ENCODE data around the gene ZBTB48.

Gene ZBTB48

DNA sequence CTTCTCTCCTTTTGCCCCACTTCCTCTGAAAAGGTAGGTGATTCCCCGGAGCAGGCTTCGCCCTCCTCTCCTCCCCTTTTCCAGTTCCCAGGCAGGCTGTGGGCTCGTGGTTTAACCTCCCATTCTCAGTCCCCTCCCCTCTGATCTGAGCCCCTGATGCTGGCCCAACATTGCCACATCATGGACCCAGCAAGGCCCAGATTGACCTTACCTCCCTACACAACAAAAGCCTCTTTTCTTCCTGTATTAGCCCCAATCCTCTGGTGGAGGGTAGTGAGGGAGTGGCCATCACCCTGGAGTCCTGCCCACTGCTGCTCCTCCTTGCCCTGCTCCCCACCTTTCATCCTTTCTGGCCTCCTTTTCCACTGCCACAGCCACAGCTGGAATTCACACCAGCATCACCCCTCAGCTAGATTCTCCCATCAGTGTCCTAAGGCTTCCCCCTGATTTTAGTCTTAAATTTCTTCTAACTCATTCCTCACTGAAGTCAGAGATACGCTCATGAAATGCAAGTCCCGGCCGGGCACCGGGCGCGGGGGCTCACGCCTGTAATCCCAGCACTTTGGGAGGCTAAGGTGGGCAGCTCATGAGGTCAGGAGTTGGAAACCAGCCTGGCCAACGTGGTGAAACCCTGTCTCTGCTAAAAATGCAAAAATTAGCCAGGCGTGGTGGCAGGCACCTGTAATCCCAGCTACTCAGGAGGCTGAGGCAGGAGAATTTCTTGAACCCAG lies 7.0 kb upstream of the ZBTB48 start:
- no peak for DNase-seq (ENCODE audit: low spot score)

DNA sequence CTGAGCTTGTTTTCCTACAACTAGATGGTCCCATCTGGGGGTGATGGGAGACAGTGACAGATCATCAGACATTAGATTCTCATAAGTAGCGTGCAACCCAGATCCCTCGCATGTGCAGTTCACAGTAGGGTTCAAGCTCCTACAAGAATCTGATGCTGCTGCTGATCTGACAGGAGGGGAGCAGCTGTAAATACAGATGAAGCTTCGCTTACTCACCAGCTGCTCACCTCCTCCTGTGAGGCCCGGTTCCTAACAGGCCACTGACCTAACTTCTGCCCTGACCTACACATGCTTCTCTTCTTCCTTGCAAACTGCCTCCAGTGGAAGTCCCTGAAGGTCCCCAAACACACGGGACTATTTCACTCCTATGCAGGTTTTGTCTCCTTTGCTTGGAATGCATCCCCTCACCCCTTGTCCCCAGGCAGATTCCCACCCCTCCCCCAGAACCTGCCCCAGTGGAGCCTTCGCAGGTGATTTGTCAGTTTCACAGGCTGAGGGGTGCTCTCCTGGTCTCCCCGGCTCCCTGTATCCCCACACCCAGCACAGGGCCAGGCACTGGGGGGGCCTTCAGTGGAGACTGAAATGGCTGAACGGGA lies 5.7 kb upstream of the ZBTB48 start:
- DNase-seq (ENCODE audit: low spot score): no peak

DNA sequence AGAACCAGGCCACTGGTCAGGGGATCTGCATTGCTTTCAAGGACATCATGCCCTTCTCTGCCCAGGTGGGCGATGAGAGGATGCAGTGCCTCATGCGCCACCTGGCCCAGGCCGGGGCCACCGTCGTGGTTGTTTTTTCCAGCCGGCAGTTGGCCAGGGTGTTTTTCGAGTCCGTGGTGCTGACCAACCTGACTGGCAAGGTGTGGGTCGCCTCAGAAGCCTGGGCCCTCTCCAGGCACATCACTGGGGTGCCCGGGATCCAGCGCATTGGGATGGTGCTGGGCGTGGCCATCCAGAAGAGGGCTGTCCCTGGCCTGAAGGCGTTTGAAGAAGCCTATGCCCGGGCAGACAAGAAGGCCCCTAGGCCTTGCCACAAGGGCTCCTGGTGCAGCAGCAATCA lies 5.0 kb upstream of the ZBTB48 start:
- DNase-seq (ENCODE audit: low spot score): no peak

DNA sequence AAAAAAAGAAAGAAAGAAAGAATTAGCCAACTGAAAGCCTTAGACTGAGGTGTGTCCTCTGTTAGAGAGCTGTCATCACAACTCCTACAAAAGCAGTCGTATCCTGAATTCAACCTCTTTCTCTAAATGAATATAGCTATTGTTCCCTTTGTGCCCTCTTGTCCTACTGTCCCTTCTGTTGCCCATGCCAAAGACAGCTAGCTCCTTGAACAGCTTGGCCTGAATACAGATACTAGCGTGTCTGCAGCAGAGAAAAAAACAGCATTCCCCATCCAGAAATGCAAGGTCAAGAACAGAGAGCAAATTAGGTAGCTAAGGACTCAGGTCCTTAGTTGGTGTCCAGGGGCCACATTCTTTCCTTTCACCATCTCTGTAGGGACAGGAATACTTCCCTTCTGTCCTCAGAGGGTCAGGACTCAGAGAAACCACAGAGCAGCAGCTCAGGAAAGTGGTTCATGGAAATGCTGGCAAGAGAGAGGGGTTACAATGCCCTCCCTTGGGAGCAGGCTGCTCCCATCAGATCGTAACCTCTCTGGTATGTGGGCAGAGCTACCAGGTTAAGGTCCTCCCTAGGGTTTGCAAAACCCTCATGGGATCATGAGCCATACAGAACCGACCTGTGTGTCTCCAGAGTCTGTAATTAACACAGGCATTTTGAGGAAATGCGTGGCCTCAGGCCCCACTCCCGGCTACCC lies 1.8 kb upstream of the ZBTB48 start:
- DNase-seq (ENCODE audit: low spot score): peak; percentile 50

DNA sequence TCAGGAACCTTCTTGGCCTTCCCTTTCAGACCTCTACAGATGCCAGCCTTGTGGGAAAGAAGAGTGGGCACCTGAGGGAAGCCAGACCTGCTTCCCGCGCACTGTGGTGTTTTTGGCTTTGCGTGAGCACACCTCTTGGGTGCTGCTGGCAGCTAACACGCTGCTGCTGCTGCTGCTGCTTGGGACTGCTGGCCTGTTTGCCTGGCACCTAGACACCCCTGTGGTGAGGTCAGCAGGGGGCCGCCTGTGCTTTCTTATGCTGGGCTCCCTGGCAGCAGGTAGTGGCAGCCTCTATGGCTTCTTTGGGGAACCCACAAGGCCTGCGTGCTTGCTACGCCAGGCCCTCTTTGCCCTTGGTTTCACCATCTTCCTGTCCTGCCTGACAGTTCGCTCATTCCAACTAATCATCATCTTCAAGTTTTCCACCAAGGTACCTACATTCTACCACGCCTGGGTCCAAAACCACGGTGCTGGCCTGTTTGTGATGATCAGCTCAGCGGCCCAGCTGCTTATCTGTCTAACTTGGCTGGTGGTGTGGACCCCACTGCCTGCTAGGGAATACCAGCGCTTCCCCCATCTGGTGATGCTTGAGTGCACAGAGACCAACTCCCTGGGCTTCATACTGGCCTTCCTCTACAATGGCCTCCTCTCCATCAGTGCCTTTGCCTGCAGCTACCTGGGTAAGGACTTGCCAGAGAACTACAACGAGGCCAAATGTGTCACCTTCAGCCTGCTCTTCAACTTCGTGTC lies 995 bp upstream of the ZBTB48 start:
- DNase-seq (ENCODE audit: low spot score): no peak

DNA sequence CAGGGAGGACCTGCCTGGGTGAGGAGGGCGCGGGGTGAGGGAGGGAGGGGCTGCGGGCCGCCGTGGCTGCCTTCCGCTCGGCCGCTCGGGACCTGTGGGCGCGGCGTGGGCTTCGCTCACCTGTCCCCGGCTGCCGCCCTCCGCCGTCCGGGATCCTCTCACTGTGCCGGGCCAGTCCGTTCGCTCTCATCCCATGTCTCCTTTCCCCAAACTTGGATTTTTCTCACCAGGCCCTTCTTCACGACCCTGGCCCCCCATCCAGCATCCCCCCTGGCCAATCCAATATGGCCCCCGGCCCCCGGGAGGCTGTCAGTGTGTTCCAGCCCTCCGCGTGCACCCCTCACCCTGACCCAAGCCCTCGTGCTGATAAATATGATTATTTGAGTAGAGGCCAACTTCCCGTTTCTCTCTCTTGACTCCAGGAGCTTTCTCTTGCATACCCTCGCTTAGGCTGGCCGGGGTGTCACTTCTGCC lies 362 bp downstream of the ZBTB48 start:
- DNase-seq (ENCODE audit: low spot score): peak; percentile 33

DNA sequence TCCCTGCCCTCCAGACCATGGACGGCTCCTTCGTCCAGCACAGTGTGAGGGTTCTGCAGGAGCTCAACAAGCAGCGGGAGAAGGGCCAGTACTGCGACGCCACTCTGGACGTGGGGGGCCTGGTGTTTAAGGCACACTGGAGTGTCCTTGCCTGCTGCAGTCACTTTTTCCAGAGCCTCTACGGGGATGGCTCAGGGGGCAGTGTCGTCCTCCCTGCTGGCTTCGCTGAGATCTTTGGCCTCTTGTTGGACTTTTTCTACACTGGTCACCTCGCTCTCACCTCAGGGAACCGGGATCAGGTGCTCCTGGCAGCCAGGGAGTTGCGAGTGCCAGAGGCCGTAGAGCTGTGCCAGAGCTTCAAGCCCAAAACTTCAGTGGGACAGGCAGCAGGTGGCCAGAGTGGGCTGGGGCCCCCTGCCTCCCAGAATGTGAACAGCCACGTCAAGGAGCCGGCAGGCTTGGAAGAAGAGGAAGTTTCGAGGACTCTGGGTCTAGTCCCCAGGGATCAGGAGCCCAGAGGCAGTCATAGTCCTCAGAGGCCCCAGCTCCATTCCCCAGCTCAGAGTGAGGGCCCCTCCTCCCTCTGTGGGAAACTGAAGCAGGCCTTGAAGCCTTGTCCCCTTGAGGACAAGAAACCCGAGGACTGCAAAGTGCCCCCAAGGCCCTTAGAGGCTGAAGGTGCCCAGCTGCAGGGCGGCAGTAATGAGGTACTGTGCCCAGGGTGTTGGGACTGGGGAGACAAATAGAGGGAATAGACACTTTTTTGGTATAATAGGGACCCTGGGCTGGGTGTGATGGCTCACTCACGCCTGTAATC lies 1.0 kb downstream of the ZBTB48 start:
- no peak for DNase-seq (ENCODE audit: low spot score)

DNA sequence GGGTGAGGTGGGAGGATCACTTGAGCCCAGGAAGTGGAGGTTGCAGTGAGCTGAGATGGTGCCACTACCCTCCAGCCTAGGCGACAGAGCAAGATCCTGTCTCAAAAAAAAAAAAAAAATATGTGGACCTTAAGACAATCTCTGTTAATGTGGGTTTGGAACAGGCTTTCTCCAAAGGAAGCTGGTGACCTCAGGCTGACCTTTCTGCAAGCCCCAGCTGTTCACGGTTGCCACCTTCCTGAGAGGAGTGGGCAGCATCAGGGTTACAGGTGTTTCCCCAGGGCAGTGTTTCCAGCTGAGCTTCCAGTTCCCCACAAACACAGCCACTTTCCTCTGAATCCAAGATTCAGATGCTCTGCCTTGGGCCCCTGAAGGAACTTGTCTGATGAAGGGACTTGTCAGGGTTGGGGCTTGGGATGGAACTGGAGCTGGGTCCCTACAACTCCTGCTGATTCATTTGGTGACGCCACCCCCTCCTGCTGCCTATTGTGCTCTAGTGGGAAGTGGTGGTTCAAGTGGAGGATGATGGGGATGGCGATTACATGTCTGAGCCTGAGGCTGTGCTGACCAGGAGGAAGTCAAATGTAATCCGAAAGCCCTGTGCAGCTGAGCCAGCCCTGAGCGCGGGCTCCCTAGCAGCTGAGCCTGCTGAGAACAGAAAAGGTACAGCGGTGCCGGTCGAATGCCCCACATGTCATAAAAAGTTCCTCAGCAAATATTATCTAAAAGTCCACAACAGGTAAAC lies 1.9 kb downstream of the ZBTB48 start:
- DNase-seq (ENCODE audit: low spot score): no peak

DNA sequence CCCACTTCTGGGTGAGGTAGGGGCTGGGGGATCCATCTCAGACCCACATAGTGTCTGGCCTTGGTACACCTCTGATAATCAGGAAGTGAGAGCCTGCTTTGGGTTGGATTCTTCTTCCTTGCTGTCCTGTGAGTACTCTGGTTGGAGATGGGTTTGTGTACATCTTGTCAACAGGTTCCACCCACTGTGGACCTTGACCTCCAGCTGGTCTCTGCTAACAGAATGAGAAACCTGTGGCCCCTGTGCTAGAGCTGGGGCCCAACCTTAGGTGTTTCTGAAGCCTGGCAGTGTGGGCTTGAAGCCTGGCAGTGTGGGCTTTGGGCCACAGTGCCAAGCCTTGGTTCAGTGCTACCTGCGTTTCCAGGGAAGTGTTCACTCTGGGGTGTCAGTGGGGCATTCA lies 2.6 kb downstream of the ZBTB48 start:
- no peak for DNase-seq (ENCODE audit: low spot score)

DNA sequence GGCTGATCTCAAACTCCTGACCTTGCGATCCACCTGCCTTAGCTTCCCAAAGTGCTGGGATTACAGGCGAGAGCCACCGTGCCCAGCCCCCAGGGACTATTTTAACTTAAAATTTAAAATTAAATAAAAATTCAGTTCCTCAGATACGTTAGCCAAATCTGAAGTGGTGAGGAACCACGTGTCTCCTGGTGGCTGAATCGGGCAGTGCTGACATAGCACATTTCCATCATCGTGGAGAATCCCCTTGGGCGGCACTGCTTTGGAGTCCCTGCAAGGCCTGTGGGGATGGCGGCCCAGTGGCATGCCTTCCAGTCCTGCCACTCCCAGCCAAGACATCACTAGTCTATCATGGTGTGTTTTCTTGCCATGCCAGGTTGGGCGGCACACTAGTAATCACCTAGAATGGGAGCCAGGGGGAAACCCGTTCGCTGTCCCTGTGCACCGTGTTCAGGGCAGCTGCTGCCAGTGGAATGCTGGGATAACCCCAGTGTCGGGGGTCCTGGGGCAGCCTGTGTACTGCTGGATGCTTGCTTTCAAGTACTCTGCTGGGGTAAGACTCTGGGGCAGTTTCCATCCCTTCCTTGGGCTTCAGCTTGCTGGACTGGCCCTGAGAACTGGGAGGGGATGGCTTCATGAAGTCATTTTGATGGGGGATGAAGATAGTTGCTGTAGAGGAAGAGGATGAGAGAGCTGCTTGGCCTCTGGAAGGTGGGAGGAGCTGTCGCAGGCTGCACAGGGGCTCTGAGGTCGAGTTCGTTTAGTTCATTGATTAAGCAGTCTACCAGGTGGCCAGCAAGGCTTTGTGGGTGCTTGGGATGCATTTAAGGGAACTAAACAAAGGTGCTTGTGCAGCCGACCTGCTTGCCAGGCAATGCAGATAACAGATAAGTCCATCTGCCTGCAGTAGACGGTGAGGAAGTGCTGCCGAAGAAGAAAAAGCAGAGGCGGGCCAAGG lies 4.6 kb downstream of the ZBTB48 start:
- no peak for DNase-seq (ENCODE audit: low spot score)

DNA sequence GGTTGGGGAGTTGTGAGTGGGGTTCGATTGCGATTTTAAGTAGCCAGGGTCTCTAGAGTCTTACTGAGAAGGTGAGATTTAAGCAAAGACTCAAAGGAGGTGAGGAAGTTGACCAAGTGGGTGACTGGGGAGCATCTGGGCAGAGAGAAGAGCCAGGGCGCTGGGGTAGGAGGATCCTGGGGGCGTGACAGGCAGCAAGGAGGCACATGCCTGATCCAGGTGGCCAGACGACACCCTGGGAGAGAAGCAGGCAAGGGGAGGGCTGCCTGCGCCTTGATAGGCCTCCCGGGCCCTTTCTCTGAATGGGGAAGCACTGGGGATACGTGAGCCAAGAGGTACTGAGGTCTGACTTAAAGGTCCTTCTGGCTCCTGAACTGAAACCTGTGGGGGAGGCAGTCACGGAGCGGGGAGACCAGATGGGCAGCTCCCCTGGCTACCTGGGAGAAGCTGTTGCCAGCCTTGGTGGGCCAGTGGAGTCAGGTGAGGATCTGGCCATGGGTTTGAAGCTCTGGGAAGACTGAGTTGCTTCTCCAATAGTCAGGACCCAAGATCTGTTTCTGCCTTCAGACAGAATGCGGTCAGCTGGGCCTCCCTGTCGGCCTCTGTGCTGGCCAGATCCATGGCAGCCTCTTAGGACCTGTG lies 5.4 kb downstream of the ZBTB48 start:
- DNase-seq (ENCODE audit: low spot score): no peak

DNA sequence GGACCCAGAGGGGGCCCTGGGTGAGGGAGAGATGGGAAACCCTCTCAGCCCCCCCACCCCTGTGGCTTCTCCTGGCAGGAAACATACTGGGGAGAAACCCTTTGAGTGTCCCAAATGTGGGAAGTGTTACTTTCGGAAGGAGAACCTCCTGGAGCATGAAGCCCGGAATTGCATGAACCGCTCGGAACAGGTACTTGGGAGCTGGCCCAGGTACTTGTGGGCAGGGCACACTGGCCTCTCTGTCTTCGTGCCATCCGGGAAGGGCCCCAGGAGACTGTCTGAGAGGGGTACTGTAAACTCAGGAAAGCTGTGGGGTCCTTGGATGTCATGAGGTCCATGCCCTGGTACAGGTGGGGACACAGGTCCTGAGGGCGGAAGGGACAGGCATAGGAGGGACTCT lies 6.0 kb downstream of the ZBTB48 start:
- no peak for DNase-seq (ENCODE audit: low spot score)

DNA sequence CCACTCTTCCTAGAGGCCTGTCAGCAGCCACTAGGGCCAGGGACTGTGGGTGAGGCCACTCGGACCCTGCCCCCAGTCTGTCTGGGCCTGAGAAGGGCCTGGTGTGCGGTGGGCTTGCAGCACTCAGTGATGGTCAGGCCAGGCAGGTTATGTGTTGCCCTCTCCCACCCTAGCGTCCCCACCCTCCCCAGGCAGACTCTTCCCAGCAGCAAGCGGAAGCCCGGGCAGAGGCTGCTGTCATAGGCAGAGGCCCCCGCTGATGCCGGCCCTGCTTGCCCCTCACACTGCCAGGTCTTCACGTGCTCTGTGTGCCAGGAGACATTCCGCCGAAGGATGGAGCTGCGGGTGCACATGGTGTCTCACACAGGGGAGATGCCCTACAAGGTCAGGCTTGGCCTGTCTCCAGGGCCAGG lies 6.6 kb downstream of the ZBTB48 start:
- DNase-seq (ENCODE audit: low spot score): no peak

DNA sequence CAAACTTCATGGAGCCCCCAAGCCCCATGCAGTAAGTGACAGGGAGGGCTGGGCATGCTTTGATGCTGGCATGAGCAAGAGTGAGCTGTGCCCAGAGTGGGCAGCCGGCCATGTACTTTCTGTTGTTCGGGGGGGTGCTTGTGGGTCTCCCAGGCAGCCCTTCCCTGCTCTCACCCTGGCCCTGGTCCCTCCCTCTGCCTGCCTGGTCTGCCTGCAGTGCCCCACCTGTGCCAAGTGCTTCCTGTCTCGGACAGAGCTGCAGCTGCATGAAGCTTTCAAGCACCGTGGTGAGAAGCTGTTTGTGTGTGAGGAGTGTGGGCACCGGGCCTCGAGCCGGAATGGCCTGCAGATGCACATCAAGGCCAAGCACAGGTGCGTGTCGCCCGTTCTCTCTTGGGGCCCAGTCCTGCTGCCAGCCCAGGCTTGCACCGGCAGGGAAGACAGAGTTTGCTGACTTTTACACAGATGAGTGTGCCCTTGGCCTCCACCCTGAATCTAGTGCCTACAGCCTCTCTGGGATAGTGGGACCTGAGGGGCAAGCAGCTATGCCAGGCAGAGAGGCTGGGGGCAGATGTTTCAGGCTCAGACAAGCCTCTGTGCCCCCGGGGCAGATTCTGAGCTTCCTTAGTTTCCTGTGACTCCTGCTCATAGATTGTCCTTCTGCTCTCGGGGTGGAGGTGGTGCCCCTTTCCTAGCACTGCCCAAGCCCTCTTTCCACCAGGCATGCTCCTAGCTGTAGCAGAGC lies 7.6 kb downstream of the ZBTB48 start:
- DNase-seq (ENCODE audit: low spot score): no peak

DNA sequence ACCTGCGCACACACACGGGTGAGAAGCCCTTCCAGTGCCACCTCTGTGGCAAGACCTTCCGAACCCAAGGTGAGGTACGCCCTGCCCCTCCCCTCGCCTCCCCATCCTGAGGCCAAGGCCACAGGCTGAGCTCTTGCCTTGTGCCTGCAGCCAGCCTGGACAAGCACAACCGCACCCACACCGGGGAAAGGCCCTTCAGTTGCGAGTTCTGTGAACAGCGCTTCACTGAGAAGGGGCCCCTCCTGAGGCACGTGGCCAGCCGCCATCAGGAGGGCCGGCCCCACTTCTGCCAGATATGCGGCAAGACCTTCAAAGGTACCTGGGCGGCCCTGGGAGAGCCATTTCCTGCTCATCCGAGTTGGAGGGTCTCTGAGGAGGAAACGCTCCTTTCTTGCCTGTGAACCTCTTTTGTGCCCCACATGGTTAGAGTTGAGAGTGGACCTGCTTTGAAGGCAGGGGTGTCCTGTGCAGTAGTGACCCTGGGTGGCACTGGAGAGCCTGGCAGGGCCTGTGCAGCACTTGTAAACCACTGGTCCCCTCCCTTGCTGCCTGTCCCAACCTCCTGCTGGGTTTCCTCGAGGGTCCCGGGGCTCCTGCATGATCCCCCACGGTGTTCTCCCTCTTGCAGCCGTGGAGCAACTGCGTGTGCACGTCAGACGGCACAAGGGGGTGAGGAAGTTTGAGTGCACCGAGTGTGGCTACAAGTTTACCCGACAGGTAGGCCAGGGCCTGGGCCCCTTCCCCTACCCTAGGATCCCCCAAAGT lies 8.5 kb downstream of the ZBTB48 start:
- no peak for DNase-seq (ENCODE audit: low spot score)

DNA sequence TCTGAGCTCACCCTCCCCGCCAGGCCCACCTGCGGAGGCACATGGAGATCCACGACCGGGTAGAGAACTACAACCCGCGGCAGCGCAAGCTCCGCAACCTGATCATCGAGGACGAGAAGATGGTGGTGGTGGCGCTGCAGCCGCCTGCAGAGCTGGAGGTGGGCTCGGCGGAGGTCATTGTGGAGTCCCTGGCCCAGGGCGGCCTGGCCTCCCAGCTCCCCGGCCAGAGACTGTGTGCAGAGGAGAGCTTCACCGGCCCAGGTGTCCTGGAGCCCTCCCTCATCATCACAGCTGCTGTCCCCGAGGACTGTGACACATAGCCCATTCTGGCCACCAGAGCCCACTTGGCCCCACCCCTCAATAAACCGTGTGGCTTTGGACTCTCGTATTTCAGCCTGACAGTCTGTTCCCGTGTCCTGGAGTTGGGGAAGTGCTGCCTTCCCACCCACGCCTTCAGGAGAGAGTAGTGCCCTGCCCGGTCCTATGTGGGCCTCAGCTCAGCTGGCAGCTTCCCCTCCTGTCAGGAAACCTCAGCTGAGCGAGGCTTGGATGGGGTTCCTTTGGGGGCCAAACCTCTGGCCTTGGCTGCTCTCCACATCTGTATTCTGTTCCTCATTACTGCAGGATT lies 9.2 kb downstream of the ZBTB48 start:
- no peak for DNase-seq (ENCODE audit: low spot score)

DNA sequence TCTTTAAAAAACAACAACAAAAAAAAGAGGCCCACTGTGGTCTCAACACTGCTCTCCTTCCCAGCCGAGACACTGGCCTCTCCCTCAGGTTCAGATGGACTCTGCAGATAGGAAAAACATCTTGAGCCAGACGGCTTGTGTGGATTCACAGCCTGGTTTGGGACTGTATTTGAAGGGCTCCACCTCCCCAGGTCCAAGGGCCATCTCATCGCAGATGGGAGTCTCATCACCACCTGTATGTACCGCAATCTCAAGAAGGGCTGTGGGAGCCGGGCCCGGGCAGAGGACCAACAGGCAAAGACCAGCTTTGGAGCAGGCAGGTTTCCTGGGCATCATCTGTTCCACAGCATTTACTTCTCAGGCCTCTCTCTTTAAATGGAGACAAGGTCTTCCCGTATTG lies 10.3 kb downstream of the ZBTB48 start:
- no peak for DNase-seq (ENCODE audit: low spot score)
